GM23338 (cell line): Measurements from ENCODE around the gene PPM1H. TPM values are rescaled to one million over a fixed set of nuclear protein-coding genes. Genes with fewer than 3 reads are reported as not detected.

Source experiments
- ATAC-seq: fragments of 200-7000 bp; cut with Tn5 transposase; 3 replicates; pipeline ENCODE4 v1.9.1; 2020
- DNase-seq: peaks from one replicate; pipeline ENCODE4 v3.0.0-alpha.2; 2015; ENCODE audit warnings: low spot score
- H2AFZ ChIP-seq: fragments of 200-600 bp; sonication (generic); 2 replicates; pipeline ENCODE4 v1.8.0; 2016; ENCODE audit warnings: antibody characterized with exemption, mild to moderate bottlenecking, moderate library complexity
- H3F3A ChIP-seq: fragments of 200-600 bp; sonication (generic); replicated peaks from 2 replicates; pipeline ENCODE4 v1.8.0; 2017; ENCODE audit warnings: antibody characterized with exemption, mixed run types, low read depth
- H3K27ac ChIP-seq: fragments of 200-600 bp; sonication (generic); 2 replicates; pipeline ENCODE4 v1.6.1; 2016; ENCODE audit warnings: low read depth
- H3K27me3 ChIP-seq: fragments of 200-600 bp; sonication (generic); 2 replicates; pipeline ENCODE4 v1.8.0; 2016; ENCODE audit warnings: mild to moderate bottlenecking, mixed run types, moderate library complexity; ENCODE audit not compliant: insufficient read depth
- H3K36me3 ChIP-seq: fragments of 200-600 bp; sonication (generic); 2 replicates; pipeline ENCODE4 v1.8.0; 2016; ENCODE audit warnings: mild to moderate bottlenecking; ENCODE audit not compliant: insufficient read depth
- H3K4me1 ChIP-seq: fragments of 200-600 bp; sonication (generic); 2 replicates; pipeline ENCODE4 v1.8.0; 2016; ENCODE audit warnings: mild to moderate bottlenecking, moderate library complexity; ENCODE audit not compliant: insufficient read depth
- H3K4me2 ChIP-seq: fragments of 200-600 bp; sonication (generic); 2 replicates; pipeline ENCODE4 v1.7.1; 2017; ENCODE audit warnings: mixed run types
- H3K4me3 ChIP-seq: fragments of 200-600 bp; sonication (generic); 2 replicates; pipeline ENCODE4 v1.6.1; 2016; ENCODE audit warnings: mixed run types
- H3K79me2 ChIP-seq: fragments of 200-600 bp; sonication (generic); replicated peaks from 2 replicates; pipeline ENCODE4 v1.8.0; 2017; ENCODE audit warnings: mild to moderate bottlenecking; ENCODE audit not compliant: insufficient read depth
- H3K9me2 ChIP-seq: fragments of 200-600 bp; sonication (generic); 2 replicates; pipeline ENCODE4 v1.8.0; 2017; ENCODE audit not compliant: insufficient read depth
- H4K20me1 ChIP-seq: fragments of 200-600 bp; sonication (generic); replicated peaks from 2 replicates; pipeline ENCODE4 v1.8.0; 2017; ENCODE audit warnings: mild to moderate bottlenecking; ENCODE audit not compliant: insufficient read depth
- H3K27ac Mint-ChIP-seq: 2 replicates; pipeline ENCODE4 v1.8.0; 2020; ENCODE audit warnings: inconsistent platforms, mild to moderate bottlenecking, moderate library complexity, mixed read lengths
- H3K27me3 Mint-ChIP-seq: 3 replicates; pipeline ENCODE4 v1.8.0; 2022; ENCODE audit warnings: low read depth, mild to moderate bottlenecking, moderate library complexity, mixed read lengths, inconsistent platforms; ENCODE audit not compliant: insufficient read depth, poor library complexity
- H3K36me3 Mint-ChIP-seq: 3 replicates; pipeline ENCODE4 v1.8.0; 2021; ENCODE audit warnings: low read depth, mild to moderate bottlenecking, inconsistent platforms, moderate library complexity, mixed read lengths
- H3K4me1 Mint-ChIP-seq: 3 replicates; pipeline ENCODE4 v1.8.0; 2020; ENCODE audit warnings: mild to moderate bottlenecking, inconsistent platforms, mixed read lengths
- H3K4me3 Mint-ChIP-seq: 3 replicates; pipeline ENCODE4 v1.8.0; 2021; ENCODE audit warnings: moderate library complexity, mild to moderate bottlenecking, inconsistent platforms, mixed read lengths
- H3K9me3 Mint-ChIP-seq: 3 replicates; pipeline ENCODE4 v1.8.0; 2020; ENCODE audit warnings: moderate library complexity, mild to moderate bottlenecking, inconsistent platforms, mixed read lengths
- CREB1 ChIP-seq: fragments of 250-450 bp; sonication (Bioruptor Pico); IDR thresholded peaks from 2 replicates; pipeline ENCODE4 v1.5.0; 2020; ENCODE audit warnings: low read depth, mild to moderate bottlenecking, moderate library complexity
- CTCF ChIP-seq, 2 experiments: fragments of 200-600 bp in 1 of 2; sonication (generic) in 1 of 2; conservative IDR thresholded peaks; 2 replicates each; pipeline versions ENCODE4 v1.5.1 to v1.6.1; 2016 to 2017; ENCODE audit warnings: antibody characterized with exemption in 2 of 2, low read depth in 2 of 2, mild to moderate bottlenecking in 2 of 2, moderate library complexity in 1 of 2
- ETS1 ChIP-seq: IDR thresholded peaks from 2 replicates; pipeline ENCODE4 v1.6.1; 2016; ENCODE audit warnings: antibody characterized with exemption
- EZH2 ChIP-seq: fragments of 200-600 bp; sonication (generic); IDR thresholded peaks from one replicate; pipeline ENCODE4 v1.8.0; 2017; ENCODE audit warnings: antibody characterized with exemption, mild to moderate bottlenecking, low read depth; ENCODE audit not compliant: unreplicated experiment
- EZH2phosphoT487 ChIP-seq: fragments of 200-600 bp; sonication (generic); IDR thresholded peaks from one replicate; pipeline ENCODE4 v1.8.1; 2018; ENCODE audit warnings: antibody characterized with exemption; ENCODE audit not compliant: unreplicated experiment
- JUNB ChIP-seq: IDR thresholded peaks from one replicate; pipeline ENCODE4 v1.6.1; 2016; ENCODE audit warnings: antibody characterized with exemption; ENCODE audit not compliant: unreplicated experiment
- NANOG ChIP-seq: IDR thresholded peaks from 2 replicates; pipeline ENCODE4 v1.6.1; 2016; ENCODE audit warnings: antibody characterized with exemption, borderline replicate concordance
- POLR2AphosphoS5 ChIP-seq: IDR thresholded peaks from 2 replicates; pipeline ENCODE4 v1.6.1; 2016; ENCODE audit warnings: antibody characterized with exemption, low read depth
- REST ChIP-seq: IDR thresholded peaks from one replicate; pipeline ENCODE4 v1.6.1; 2018; ENCODE audit warnings: antibody characterized with exemption; ENCODE audit not compliant: unreplicated experiment
- STAT1 ChIP-seq: IDR thresholded peaks from one replicate; pipeline ENCODE4 v1.6.1; 2016; ENCODE audit warnings: antibody characterized with exemption; ENCODE audit not compliant: unreplicated experiment
- ZNF114 ChIP-seq: fragments of 250-450 bp; sonication (Bioruptor Pico); IDR thresholded peaks from 2 replicates; pipeline ENCODE4 v1.5.0; 2020; ENCODE audit warnings: mild to moderate bottlenecking, moderate library complexity
- ZNF331 ChIP-seq: fragments of 250-450 bp; sonication (Bioruptor Pico); IDR thresholded peaks from 2 replicates; pipeline ENCODE4 v1.5.0; 2020; ENCODE audit warnings: low read depth, mild to moderate bottlenecking, moderate library complexity
- ZNF462 ChIP-seq: fragments of 250-450 bp; sonication (Bioruptor Pico); IDR thresholded peaks from 2 replicates; pipeline ENCODE4 v1.5.0; 2020; ENCODE audit warnings: mild to moderate bottlenecking, moderate library complexity
- polyA plus RNA-seq: library from polyadenylated mRNA; unstranded; fragments of >200 nt; fragmentation: Nextera tagmentation; extraction: Ambion mirVana; gene quantifications from 2 replicates; pipeline ENCODE4 v1.2.1, GENCODE V29; 2016
- total RNA-seq: library from RNA; depleted of rRNA; stranded (reverse); fragments of >200 nt; shearing (Covaris generic); gene quantifications from 2 replicates; pipeline ENCODE4 v1.2.3, GENCODE V29; 2014

The PPM1H gene
- total and polyA plus RNA-seq, 2 experiments from 2014 or later, result 11.4 to 41.2 TPM

- Mint-ChIP-seq H3K4me1 (peaks cover 72% of the 10 kb centered on the region), H3K9me3 (peaks cover 3% of the 10 kb centered on the region; the same call in 2 of the 3 replicates), H3K27ac (peak overlapping the region; percentile 85; the same call in 1 of the 2 replicates), H3K27me3 (peaks cover 47% of the 10 kb centered on the region), H3K36me3 (peaks cover 17% of the 10 kb centered on the region), H3K4me3 (peak overlapping the region; percentile 23; the same call in 2 of the 3 replicates)
- Histone ChIP-seq H3K4me1 (peaks cover 72% of the 10 kb centered on the region), H3K27me3 (peaks cover 20% of the 10 kb centered on the region; the same call in 1 of the 2 replicates), H3K9me2 (no peaks in the 10 kb centered on the region), H3K4me2 (peak overlapping the region; percentile 56), H3K4me3 (peak overlapping the region; percentile 22), H4K20me1 (no peaks in the 10 kb centered on the region), H2AFZ (no peak overlapping the region), H3K36me3 (no peaks in the 10 kb centered on the region), H3K27ac (peak overlapping the region; percentile 27; the same call in 1 of the 2 replicates), H3K79me2 (no peaks in the 10 kb centered on the region), H3F3A (peaks cover 5% of the 10 kb centered on the region; the same call in 1 of the 2 replicates)
- DNase-seq, result peak; percentile 98
- peak; percentile 85 for ATAC-seq
- TF ChIP-seq EZH2phosphoT487 (no peak), CREB1 (peak; percentile 67), ETS1 (peak; percentile 71), REST (no peak), JUNB (no peak), ZNF462 (CRISPR knock-in tag) (no peak), ZNF331 (CRISPR knock-in tag) (no peak), STAT1 (no peak), CTCF (conservative IDR thresholded peaks at IDR 0.05; ENCODE audit: low read depth in 2 of 2) (no peak), NANOG (peak; percentile 98), ZNF114 (CRISPR knock-in tag) (no peak), EZH2 (no peak), POLR2AphosphoS5 (peak; percentile 95)
Measured at GRCh38 chr12:62653740-62654139, 281.2 kb downstream of the PPM1H start.
